NCI-H1694 (cell line): ENCODE data around the gene LIMK1.
"Not testable (repeated sequence)": the region's sequence is repeated elsewhere in the genome, so short reads cannot be mapped to it uniquely, and the experiment has no call there.

Source experiments
- DNase-seq: peaks from one replicate; lab custom pipeline; 2025; lab: John Stamatoyannopoulos, UW

The LIMK1 gene

GRCh38 chr7:74084722-74085578 lies 1.3 kb downstream of the LIMK1 start:
- DNase-seq: no peak

GRCh38 chr7:74087791-74088453 lies 4.3 kb downstream of the LIMK1 start:
- no peak for DNase-seq

GRCh38 chr7:74092321-74092963 lies 8.8 kb downstream of the LIMK1 start:
- no peak for DNase-seq

GRCh38 chr7:74092964-74093471 lies 9.4 kb downstream of the LIMK1 start:
- no peak for DNase-seq

- no peak for DNase-seq
Measured at GRCh38 chr7:74093671-74094223, 10.1 kb downstream of the LIMK1 start.

GRCh38 chr7:74094224-74095101 lies 10.9 kb downstream of the LIMK1 start:
- DNase-seq: no peak

GRCh38 chr7:74095135-74095534 lies 11.5 kb downstream of the LIMK1 start:
- DNase-seq: no peak

GRCh38 chr7:74097937-74098614 lies 14.5 kb downstream of the LIMK1 start:
- DNase-seq: no peak

- no peak for DNase-seq
Measured at GRCh38 chr7:74099031-74099430, 15.4 kb downstream of the LIMK1 start.

- DNase-seq: no peak
Measured at GRCh38 chr7:74101061-74101681, 17.6 kb downstream of the LIMK1 start.

- no peak for DNase-seq
Measured at GRCh38 chr7:74103219-74103772, 19.7 kb downstream of the LIMK1 start.

- no peak for DNase-seq
Measured at GRCh38 chr7:74104702-74105101, 21.1 kb downstream of the LIMK1 start.

- DNase-seq: no peak
Measured at GRCh38 chr7:74105992-74106391, 22.4 kb downstream of the LIMK1 start.

GRCh38 chr7:74106846-74107245 lies 23.2 kb downstream of the LIMK1 start:
- no peak for DNase-seq

- no peak for DNase-seq
Measured at GRCh38 chr7:74115326-74115725, 31.7 kb downstream of the LIMK1 start.

- no peak for DNase-seq
Measured at GRCh38 chr7:74116356-74116755, 32.8 kb downstream of the LIMK1 start.

GRCh38 chr7:74119831-74120230 lies 36.2 kb downstream of the LIMK1 start:
- no peak for DNase-seq

GRCh38 chr7:74121401-74122249 lies 38.0 kb downstream of the LIMK1 start:
- no peak for DNase-seq

- not testable (repeated sequence) for DNase-seq
Measured at GRCh38 chr7:74123892-74124291, 40.3 kb downstream of the LIMK1 start.
